Thyroid gland (tissue), 4 donors: ENCODE measurements around the gene PNO1. TPM values are rescaled to one million over a fixed set of nuclear protein-coding genes. Genes with fewer than 3 reads are reported as not detected.

ENCODE experiments used
- DNase-seq, 2 donors: peaks; one replicate each; pipeline ENCODE4 v3.0.0-alpha.2; 2019
- H3K27ac ChIP-seq, 3 donors: fragments of 200-600 bp; sonication (generic); 1 replicate in 2 of 3; 2 replicates in 1 of 3; pipeline ENCODE4 v1.5.1; 2016 to 2019; ENCODE audit warnings: mild to moderate bottlenecking in 1 of 3, moderate library complexity in 1 of 3
- H3K27me3 ChIP-seq: fragments of 200-600 bp; sonication (generic); one replicate; pipeline ENCODE4 v1.5.1; 2019
- H3K36me3 ChIP-seq, 2 donors: fragments of 200-600 bp; sonication (generic); one replicate each; pipeline ENCODE4 v1.5.1; 2016 to 2019
- H3K4me1 ChIP-seq, 2 donors: fragments of 200-600 bp; sonication (generic); one replicate each; pipeline ENCODE4 v1.5.1; 2017 to 2019
- H3K4me3 ChIP-seq, 3 donors: fragments of 200-600 bp; sonication (generic); replicated peaks in 1 of 3; 1 replicate in 2 of 3; 2 replicates in 1 of 3; pipeline ENCODE4 v1.5.1; 2016; ENCODE audit warnings: mild to moderate bottlenecking in 1 of 3
- H3K9me3 ChIP-seq: fragments of 200-600 bp; sonication (generic); one replicate; pipeline ENCODE4 v1.5.1; 2017
- POLR2A ChIP-seq, 2 donors: fragments of 450-650 bp; IDR thresholded peaks; one replicate each; pipeline ENCODE4 v1.6.1; 2017; ENCODE audit warnings: antibody characterized with exemption in 2 of 2, mild to moderate bottlenecking in 2 of 2, moderate library complexity in 1 of 2
- WGBS, 2 donors: methylation state at CpG; one replicate each; pipeline ENCODE4 v1.1.5; 2017; 5-methylcytosine and 5-hydroxymethylcytosine counted together
- intact Hi-C: fragments of 100-400 bp; cut with DNase I; formaldehyde crosslinking; loops from one replicate; pipeline ENCODE4 v1.15.1; 2023
- total RNA-seq, 4 donors: library from RNA; depleted of rRNA; stranded (reverse); fragments of >200 nt; gene quantifications; one replicate each; pipeline ENCODE4 v1.2.3, GENCODE V29; 2016
- TF ChIP-seq, protein P1 (sequence below), 6 experiments: fragments of 200-600 bp in 3 of 6; fragments of 450-650 bp in 3 of 6; sonication (generic) in 3 of 6; IDR thresholded peaks; one replicate each; pipeline ENCODE4 v1.5.1; 2016 to 2019; ENCODE audit warnings: antibody characterized with exemption in 6 of 6, mild to moderate bottlenecking in 2 of 6, inconsistent platforms in 1 of 6, moderate library complexity in 1 of 6

Gene PNO1
- total RNA-seq, 4 donors from 2014 or later, result 13.2 to 23.2 (median 18.5) TPM

DNA sequence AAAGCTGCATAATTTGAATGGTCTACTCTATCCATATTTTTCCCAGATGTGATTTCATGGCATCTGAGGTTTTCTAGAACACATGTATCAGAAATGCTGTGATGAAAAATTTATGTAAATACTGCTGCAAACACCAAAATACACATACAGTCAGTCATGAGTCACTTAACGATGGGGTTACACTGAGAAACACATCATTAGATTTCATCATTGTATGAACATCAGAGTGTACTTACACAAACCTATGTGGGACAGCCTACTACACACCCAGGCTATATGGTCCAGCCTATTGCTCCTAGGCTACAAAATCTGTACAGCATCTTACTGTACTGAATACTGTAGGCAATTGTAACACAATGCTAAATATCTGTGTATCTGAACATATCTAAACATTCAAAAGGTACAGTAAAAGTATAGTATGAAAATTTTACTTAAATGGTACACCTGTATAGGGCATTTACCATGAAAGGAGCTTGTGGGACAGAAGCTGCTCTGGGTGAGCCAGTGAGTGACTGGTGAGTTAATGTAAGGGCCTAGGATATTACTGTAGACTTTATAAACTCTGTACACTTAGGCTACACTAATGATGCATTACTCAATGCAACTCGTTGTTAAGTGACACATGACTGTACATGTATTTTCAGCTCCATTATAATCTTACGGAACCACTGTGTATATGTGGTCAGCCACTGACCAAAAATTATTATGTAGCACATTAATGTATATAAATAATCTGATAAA, 33.5 kb downstream of the PNO1 start:
- Histone ChIP-seq H3K27ac (no peak overlapping the region), H3K27me3 (no peaks in the 10 kb centered on the region), H3K36me3 (no peaks in the 10 kb centered on the region), H3K4me1 (peaks cover 3 to 11% of the 10 kb centered on the region in 2 donors), H3K4me3 (no peak overlapping the region), H3K9me3 (no peaks in the 10 kb centered on the region)
- TF ChIP-seq, protein P1, sequence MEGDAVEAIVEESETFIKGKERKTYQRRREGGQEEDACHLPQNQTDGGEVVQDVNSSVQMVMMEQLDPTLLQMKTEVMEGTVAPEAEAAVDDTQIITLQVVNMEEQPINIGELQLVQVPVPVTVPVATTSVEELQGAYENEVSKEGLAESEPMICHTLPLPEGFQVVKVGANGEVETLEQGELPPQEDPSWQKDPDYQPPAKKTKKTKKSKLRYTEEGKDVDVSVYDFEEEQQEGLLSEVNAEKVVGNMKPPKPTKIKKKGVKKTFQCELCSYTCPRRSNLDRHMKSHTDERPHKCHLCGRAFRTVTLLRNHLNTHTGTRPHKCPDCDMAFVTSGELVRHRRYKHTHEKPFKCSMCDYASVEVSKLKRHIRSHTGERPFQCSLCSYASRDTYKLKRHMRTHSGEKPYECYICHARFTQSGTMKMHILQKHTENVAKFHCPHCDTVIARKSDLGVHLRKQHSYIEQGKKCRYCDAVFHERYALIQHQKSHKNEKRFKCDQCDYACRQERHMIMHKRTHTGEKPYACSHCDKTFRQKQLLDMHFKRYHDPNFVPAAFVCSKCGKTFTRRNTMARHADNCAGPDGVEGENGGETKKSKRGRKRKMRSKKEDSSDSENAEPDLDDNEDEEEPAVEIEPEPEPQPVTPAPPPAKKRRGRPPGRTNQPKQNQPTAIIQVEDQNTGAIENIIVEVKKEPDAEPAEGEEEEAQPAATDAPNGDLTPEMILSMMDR (IDR thresholded peaks at IDR 0.05), result no peak
- no peak for TF ChIP-seq POLR2A (IDR thresholded peaks at IDR 0.05)
- intact Hi-C loops, result loop anchor here (10.0 kb wide), 1 partner anchor 94 kb away; no protein-coding TSS in a partner anchor
- WGBS, 2 donors, result 86 to 92% methylated on average over 3 of the region's 3 CpGs
- no peak for DNase-seq

- WGBS, 2 donors, result 82% methylated on average over 3 of the region's 3 CpGs
- Histone ChIP-seq H3K4me3 (no peak overlapping the region), H3K9me3 (no peaks in the 10 kb centered on the region), H3K27me3 (no peaks in the 10 kb centered on the region), H3K27ac (no peak overlapping the region), H3K36me3 (no peaks in the 10 kb centered on the region), H3K4me1 (peaks cover 3 to 11% of the 10 kb centered on the region in 2 donors)
- intact Hi-C loops, result loop anchor here (10.0 kb wide), 1 partner anchor 92 kb away; no protein-coding TSS in a partner anchor
- DNase-seq, result no peak
- no peak for TF ChIP-seq POLR2A (IDR thresholded peaks at IDR 0.05)
- TF ChIP-seq, protein P1 (IDR thresholded peaks at IDR 0.05), result no peak
Measured at GRCh38 chr2:68193144-68193543, 35.5 kb downstream of the PNO1 start.

GRCh38 chr2:68193787-68194372, 36.2 kb downstream of the PNO1 start:
- H3K36me3 ChIP-seq, result no peaks in the 10 kb centered on the region
- 92 to 94% methylated on average over 4 of the region's 4 CpGs for WGBS, 2 donors

DNA sequence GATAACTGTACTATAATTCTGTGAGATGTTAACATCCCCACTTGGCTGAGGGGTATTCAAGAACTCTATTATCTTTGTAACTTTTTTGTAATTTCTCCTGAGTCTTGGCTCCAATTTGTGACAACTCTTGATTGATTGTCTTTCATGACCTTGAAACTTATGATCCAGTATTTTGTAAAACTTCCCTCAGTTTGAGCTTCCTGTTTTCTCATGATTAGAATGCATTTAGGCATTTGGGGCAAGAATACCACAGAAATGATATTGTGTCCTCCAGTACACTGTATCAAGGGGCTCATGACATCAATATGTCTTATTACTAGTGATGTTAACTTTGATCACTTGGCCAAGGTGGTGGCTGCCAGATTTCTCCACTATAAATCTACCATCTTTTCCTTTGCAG, 37.4 kb downstream of the PNO1 start:
- Histone ChIP-seq H3K9me3 (no peaks in the 10 kb centered on the region), H3K27ac (no peak overlapping the region), H3K4me3 (no peak overlapping the region), H3K27me3 (no peaks in the 10 kb centered on the region), H3K4me1 (peaks cover 0 to 11% of the 10 kb centered on the region in 2 donors), H3K36me3 (no peaks in the 10 kb centered on the region)
- intact Hi-C loops, result loop anchor here (10.0 kb wide), 1 partner anchor 90 kb away; no protein-coding TSS in a partner anchor
- TF ChIP-seq POLR2A (IDR thresholded peaks at IDR 0.05), result no peak
- TF ChIP-seq, protein P1 (IDR thresholded peaks at IDR 0.05), result no peak
- no peak for DNase-seq

More at GRCh38 chr2:68193787-68194372, 36.2 kb downstream of the PNO1 start:
- no peak for DNase-seq
- intact Hi-C loops, result loop anchor here (10.0 kb wide), 1 partner anchor 91 kb away; no protein-coding TSS in a partner anchor
- peaks cover under 1 to 11% of the 10 kb centered on the region in 2 donors for H3K4me1 ChIP-seq
- no peaks in the 10 kb centered on the region for H3K9me3 ChIP-seq
- no peak overlapping the region for H3K27ac ChIP-seq
- H3K4me3 ChIP-seq, result no peak overlapping the region
- H3K27me3 ChIP-seq, result no peaks in the 10 kb centered on the region
- TF ChIP-seq, protein P1 (IDR thresholded peaks at IDR 0.05), result no peak
